HG02938 (cell line): ENCODE results near the gene TRIP4.
"Not testable (repeated sequence)": the region's sequence is repeated elsewhere in the genome, so short reads cannot be mapped to it uniquely, and the experiment has no call there.

ENCODE experiments used
- ATAC-seq: cut with Tn5 transposase; IDR thresholded peaks from one replicate; pipeline ENCODE4 v1.9.1; 2021; ENCODE audit warnings: mild to moderate bottlenecking, moderate library complexity; ENCODE audit not compliant: unreplicated experiment

The TRIP4 gene

GRCh38 chr15:64387562-64388168 is at the start of gene TRIP4:
TRIP4 (plus strand) TSS chr15:64387836; CDS start chr15:64387864, 28 bp downstream.
- ATAC-seq: peak; percentile 95

- ATAC-seq: no peak
Measured at GRCh38 chr15:64340355-64340754, 47.3 kb upstream of the TRIP4 start.

DNA sequence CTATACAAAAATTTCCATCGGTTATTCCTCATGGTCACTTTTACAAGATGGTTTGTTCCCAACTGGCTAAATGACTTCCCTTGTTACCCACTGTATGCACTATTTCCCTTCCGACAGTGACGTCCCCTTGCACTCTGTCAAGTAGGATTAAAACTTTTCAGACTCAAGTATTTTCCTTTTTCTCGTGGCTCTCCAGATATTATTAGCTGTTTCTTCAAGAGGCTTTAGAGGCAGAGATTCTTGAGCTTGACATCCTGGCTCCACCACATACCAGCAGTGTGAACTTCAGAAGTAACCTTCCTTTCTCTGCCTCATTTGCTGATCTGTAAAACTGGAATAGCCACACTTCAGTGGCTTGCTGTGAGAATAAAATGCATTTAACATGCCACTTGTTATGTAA is 45.7 kb upstream of the TRIP4 start:
- no peak for ATAC-seq

DNA sequence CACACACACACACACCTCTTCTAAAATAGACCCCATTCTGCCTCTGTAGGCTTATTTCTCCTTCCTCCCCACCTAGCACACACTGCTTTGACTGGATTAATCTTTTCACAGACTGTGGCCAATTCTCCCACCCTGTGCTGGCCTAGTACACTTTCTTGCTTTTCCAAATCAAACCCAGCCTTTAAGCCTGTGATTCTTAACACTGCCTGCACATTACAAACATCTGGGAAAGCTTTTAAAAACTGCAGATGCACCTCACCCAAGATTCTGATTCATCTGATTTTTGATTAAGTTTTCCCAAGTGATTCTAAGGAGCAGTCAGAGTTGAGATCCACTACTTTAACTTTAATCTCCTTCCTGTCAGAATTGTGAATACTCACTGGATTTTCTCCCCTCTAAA is 44.4 kb upstream of the TRIP4 start:
- no peak for ATAC-seq

GRCh38 chr15:64343841-64344240 is 43.8 kb upstream of the TRIP4 start:
- ATAC-seq: no peak

GRCh38 chr15:64344651-64345294 is 42.9 kb upstream of the TRIP4 start:
- ATAC-seq: no peak

DNA sequence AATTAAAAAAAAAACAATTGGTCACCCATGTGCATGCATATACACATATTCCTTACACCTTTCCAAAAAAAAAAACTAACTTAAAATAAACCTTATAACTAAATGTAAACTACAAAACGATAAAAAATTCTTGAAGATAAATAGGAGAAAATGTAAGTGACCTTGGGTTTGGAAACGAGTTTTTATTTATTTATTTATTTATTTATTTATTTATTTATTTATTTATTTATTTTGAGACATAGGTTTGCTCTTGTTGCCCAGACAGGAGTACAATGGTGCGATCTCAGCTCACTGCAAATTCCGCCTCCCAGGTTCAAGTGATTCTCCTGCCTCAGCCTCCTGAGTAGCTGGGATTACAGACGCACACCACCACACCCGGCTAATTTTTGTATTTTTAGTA is 41.4 kb upstream of the TRIP4 start:
- not testable (repeated sequence) for ATAC-seq

- ATAC-seq: no peak
Measured at GRCh38 chr15:64348455-64348854, 39.2 kb upstream of the TRIP4 start.

- no peak for ATAC-seq
Measured at GRCh38 chr15:64349375-64349774, 38.3 kb upstream of the TRIP4 start.

GRCh38 chr15:64351265-64351664 is 36.4 kb upstream of the TRIP4 start:
- ATAC-seq: no peak

DNA sequence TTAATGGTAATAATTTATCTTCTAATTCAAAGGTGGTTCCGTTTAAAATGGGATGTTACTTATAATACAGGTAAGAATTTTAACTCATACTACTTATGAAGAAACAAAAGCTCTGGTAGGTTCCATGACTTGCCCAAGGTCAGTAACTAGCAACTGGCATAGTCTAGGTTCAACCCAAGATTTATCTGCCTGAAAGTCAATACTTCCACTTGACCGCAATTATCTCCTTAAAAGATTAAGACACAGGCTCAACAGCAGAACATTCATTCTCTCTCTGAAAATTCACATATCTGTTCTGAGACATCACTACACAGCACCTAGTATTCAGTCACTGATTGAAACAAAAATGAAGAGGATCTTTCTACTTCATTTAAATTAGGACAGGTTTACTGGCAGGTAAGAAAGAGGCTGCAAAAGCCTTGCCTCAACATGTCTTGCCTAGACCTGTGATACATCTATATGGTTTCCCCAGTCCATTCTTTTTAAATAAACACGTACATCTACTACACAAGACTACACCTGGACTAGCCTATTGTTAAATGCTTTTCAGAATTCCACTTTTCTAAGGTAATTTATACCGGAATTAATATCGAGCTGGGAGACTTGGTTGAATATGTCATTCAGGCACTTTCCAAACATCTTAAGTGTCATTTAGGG is 32.8 kb upstream of the TRIP4 start:
- ATAC-seq: no peak

DNA sequence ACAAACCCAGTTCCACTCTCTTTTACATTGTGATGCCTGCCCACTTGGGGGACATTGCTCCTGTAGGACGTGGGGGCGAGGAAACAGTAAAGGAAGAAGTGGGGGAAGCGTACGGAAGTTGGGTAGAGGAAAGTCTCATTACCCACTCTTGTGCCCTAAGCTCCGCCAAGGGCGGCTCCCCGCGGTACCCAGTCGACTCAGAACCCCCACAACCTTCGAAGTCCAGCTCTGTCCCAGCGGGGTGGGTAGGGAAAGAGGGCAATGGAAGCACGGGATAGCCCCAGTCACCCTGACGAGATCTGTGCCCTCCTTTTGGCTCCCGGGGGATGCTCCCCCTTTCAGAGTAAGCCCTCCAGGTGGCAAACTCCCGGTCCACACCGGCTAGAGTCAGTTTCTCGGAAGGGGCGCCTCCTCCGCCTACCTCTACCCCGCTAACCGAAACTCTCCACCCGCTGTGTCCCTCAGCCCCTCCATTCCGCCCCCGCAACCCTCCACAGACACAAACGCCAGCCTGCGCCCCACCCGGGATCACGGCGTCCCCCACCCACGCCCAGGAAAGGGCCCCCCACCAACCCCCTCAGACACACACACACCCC is 32.2 kb upstream of the TRIP4 start:
- peak; percentile 9 for ATAC-seq

DNA sequence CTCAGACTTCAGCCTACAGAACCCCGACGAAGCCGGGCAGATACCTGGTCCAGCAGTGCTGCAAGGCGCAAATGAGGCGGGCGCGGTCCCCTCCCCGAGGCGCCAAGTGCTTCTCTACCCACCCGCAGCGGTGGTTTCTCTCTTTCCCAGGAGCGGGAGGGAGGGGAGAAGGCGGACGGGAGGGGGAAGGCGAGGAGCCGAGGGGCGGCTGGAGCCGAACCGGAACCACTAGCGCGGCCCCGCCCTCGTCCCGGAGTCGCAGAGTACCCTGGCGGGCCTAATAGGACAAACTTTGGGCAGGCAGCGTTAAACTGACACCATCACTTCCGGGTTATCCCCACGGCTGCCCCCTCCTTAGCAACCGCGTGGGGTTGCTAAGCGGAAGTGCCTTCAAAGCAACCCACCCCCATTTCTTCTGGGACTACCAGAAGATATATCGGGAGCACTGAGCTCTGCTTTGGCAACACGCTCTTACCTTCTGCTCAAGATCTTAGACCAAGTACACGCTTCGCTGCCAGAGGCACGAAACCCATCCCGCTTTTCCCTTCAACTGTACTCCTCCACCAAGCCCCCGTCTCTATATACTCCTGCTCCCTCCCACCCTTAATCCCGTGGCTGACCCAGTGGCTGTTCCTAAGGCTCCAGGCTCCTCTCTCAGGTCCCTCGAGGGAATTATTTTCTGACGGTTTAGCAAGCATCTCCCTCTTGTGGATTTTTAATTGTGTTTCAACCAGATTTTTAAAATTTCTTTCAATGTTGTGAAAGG is 31.5 kb upstream of the TRIP4 start, which contains the start of gene CSNK1G1:
Gene CSNK1G1, minus strand, starts transcription at position 230 of the 766 bp plus-strand sequence. CDS start 55,674 bp downstream, outside the sequence.
- peak; percentile 96 for ATAC-seq

- no peak for ATAC-seq
Measured at GRCh38 chr15:64356710-64357040, 31.0 kb upstream of the TRIP4 start.

GRCh38 chr15:64361259-64361658 is 26.4 kb upstream of the TRIP4 start:
- no peak for ATAC-seq

- no peak for ATAC-seq
Measured at GRCh38 chr15:64369078-64369607, 18.5 kb upstream of the TRIP4 start.

DNA sequence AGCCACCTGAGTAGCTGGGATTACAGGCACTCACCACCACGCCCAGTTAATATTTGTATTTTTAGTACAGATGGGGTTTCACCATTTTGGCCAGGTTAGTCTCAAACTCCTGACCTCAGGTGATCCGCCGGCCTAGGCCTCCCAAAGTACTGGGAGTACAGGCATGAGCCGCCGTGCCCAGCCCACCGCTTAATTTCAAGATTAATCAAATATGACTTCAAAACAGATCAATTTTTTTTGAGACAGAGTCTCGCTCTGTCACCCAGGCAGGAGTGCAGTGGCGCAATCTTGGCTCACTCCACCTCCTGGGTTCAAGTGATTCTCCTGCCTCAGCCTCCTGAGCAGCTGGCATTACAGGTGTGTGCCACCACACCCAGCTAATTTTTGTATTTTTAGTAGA is 16.3 kb upstream of the TRIP4 start:
- not testable (repeated sequence) for ATAC-seq

DNA sequence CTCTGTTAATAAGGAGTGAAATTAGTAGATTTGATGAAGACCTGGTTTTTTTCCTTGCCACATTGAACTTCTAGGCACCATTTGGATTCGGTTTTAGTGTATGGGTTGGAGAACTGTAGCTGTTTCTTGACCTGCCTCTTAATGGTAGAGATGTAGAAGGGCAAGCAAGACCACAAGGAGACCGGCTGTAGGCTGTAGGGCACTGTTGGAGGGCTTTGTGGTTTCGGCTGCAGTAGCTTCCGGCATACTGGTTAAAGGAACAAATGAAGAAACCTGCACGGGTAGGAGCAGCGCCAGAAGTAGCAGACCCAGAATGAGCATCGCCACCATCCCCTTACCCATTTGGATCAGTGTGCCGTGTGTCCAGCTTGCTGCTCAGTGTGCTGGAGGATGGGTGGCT is 14.3 kb upstream of the TRIP4 start:
- no peak for ATAC-seq

DNA sequence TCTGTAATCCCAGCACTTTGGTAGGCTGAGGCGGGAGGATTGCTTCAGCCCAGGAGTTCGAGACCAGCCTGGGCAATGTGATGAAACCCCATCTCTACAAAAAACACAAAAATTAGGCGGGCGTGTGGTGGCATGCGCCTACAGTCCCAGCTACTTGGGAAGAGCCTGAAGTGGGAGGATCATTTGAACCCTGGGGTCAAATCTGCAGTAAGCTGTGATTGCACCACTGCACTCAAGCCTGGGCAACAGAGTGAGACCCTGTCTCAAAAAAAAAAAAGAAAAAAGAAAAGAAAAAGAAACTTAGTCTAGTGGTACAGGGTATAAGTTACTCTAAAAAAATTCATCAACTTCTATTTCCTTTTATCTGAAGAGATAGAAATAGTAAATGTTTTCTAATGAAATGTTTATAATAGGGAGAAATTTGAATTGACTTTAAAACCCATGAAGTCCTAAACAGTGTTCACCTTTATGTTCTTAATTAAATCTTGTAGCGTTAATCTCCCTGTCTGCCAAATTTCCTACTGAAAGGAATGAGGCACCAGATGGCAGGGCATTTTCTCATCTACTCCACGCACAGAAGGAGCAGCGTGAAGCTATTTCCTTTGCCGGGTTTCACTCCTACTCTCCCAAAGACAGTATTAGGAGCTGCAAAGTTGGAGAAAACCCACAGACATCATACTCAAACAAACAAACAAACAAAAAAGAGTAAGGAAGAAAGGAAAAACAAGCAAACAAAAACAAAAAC is 8.2 kb upstream of the TRIP4 start:
- no peak for ATAC-seq
